ENCODE measurements around the gene FAM210B. TPM values are rescaled to one million over a fixed set of nuclear protein-coding genes. Genes with fewer than 3 reads are reported as not detected.
A peak's percentile ranks its signal among the peaks of the same experiment; 100 is the strongest.
"Not testable (repeated sequence)": the region's sequence is repeated elsewhere in the genome, so short reads cannot be mapped to it uniquely, and the experiment has no call there.

FAM210B gene
- total RNA-seq, 4 donors from 2014 or later, result 15.3 to 30.7 (median 25.5) TPM

DNA sequence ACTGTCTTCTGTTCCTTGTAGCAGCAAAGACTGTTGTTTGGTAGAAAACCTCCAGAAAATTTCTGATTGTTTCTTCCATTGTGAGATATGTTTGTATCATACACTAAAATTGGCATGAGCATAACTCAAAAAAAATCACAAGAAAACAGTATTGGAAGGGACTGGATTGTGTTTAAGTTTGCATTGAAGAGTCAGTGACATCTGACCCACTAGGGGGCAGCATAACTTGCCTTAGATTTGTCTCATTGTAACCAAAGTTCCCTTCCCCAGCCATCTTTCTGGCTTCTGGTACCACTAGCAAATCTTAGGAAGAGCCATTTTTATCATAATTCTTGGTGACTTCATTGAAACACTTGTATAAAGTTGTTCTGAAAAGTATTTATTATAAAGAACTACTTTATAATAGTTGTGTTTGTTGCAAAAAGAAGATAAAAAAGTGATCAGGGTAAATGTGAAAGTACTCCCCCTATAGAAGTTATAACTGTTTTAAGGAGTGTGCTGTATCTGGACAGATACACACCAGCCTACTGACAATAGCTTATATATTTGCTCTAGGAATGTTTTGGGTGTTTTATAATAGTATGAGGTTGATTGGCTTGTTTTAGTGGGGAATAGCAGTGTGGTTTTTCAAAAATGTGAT is 41.3 kb downstream of the FAM210B start:
- no peaks in the 10 kb centered on the region for H3K27me3 ChIP-seq
- DNase-seq, result peak; percentile 38
- H3K4me1 ChIP-seq, result peaks cover 0 to 7% (median 0%) of the 10 kb centered on the region in 4 donors
- no peak overlapping the region for H3K4me3 ChIP-seq
- peaks cover 0 to 92% (median 28%) of the 10 kb centered on the region in 4 donors for H3K36me3 ChIP-seq
- no peak for TF ChIP-seq POLR2A (IDR thresholded peaks at IDR 0.05)
- TF ChIP-seq, protein P1, sequence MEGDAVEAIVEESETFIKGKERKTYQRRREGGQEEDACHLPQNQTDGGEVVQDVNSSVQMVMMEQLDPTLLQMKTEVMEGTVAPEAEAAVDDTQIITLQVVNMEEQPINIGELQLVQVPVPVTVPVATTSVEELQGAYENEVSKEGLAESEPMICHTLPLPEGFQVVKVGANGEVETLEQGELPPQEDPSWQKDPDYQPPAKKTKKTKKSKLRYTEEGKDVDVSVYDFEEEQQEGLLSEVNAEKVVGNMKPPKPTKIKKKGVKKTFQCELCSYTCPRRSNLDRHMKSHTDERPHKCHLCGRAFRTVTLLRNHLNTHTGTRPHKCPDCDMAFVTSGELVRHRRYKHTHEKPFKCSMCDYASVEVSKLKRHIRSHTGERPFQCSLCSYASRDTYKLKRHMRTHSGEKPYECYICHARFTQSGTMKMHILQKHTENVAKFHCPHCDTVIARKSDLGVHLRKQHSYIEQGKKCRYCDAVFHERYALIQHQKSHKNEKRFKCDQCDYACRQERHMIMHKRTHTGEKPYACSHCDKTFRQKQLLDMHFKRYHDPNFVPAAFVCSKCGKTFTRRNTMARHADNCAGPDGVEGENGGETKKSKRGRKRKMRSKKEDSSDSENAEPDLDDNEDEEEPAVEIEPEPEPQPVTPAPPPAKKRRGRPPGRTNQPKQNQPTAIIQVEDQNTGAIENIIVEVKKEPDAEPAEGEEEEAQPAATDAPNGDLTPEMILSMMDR (IDR thresholded peaks at IDR 0.05), result peak; percentile 59 to 84 (median 74)
- no peak overlapping the region for H3K27ac ChIP-seq
- H3K9me3 ChIP-seq, result no peaks in the 10 kb centered on the region
- in situ Hi-C loops (cut with MboI; ENCODE audit: low pct_ligation_motif_present in 1 of 4, low pct_unique_long_range_greater_than_20kb in 1 of 4, low sequenced_read_pairs in 3 of 4) (loop anchor here in 1 of 4 donors (10.0 kb wide), 1 partner anchor 65 kb away; the partner anchor contains the start of gene RTF2), intact Hi-C loops (cut with DNase I; ENCODE audit: low total_unique reads) (no loop called here)

DNA sequence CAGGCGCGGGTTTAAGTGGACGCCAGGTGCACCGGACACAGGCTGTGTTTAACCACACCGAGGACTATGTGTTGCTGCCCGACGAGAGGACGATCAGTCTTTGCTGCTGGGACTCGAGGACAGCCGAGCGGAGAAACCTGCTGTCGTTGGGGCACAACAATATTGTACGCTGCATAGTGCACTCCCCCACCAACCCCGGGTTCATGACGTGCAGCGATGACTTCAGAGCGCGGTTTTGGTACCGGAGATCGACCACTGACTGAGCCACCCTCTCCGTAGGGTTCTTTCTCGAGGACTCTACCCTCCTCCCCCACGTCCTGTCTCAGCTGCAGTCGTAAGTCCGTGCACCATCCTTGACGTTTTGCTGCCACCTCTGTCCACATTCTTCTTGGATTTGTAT is 44.7 kb downstream of the FAM210B start:
- no peak for TF ChIP-seq EP300 (IDR thresholded peaks at IDR 0.05; ENCODE audit: low read depth)
- TF ChIP-seq POLR2AphosphoS5 (IDR thresholded peaks at IDR 0.05), result no peak
- TF ChIP-seq, protein P1 (IDR thresholded peaks at IDR 0.05), result no peak
- TF ChIP-seq POLR2A (IDR thresholded peaks at IDR 0.05), result no peak
- peaks cover 0 to 88% (median 29%) of the 10 kb centered on the region in 4 donors for H3K36me3 ChIP-seq
- in situ Hi-C loops (cut with MboI; ENCODE audit: low pct_ligation_motif_present in 1 of 4, low pct_unique_long_range_greater_than_20kb in 1 of 4, low sequenced_read_pairs in 3 of 4) (loop anchor here in 1 of 4 donors (10.0 kb wide), 1 partner anchor 61 kb away; the partner anchor contains the start of gene RTF2), intact Hi-C loops (cut with DNase I; ENCODE audit: low total_unique reads) (no loop called here)
- DNase-seq, result no peak
- H3K4me1 ChIP-seq, result peaks cover 0 to 7% (median 0%) of the 10 kb centered on the region in 4 donors
- no peaks in the 10 kb centered on the region for H3K27me3 ChIP-seq
- WGBS, 2 donors (ENCODE audit: low coverage in 1 of 2), result 91 to 95% methylated on average over 9 to 26 of the region's 26 CpGs
- no peak overlapping the region for H3K4me3 ChIP-seq
- H3K9me3 ChIP-seq, result no peaks in the 10 kb centered on the region
- no peak overlapping the region for H3K27ac ChIP-seq

DNA sequence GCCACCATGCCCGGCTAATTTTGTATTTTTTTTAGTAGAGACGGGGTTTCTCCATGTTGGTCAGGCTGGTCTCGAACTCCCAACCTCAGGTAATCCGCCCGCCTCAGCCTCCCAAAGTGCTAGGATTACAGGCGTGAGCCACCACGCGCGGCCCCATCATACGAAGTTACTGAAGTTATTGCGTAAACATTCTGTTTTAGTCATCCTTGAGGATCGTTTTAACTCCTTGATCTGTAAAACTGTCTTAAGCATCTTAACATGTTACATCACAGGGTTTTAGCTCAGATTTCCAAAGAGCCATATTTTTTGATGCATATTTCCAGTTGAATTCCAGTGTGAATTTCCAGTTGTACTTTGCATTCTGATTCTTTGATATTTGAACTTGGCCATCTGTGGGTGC is 46.6 kb downstream of the FAM210B start:
- not testable (repeated sequence) for H3K27ac ChIP-seq, DNase-seq, H3K27me3 ChIP-seq, H3K4me3 ChIP-seq, H3K4me1 ChIP-seq, H3K9me3 ChIP-seq
- H3K36me3 ChIP-seq, result peaks cover 0 to 72% (median 23%) of the 10 kb centered on the region in 4 donors
- WGBS, 2 donors (ENCODE audit: low coverage in 1 of 2), result 91 to 95% methylated on average over 12 of the region's 12 CpGs
- in situ Hi-C loops (cut with MboI; ENCODE audit: low pct_ligation_motif_present in 1 of 4, low pct_unique_long_range_greater_than_20kb in 1 of 4, low sequenced_read_pairs in 3 of 4), result loop anchor here in 1 of 4 donors (10.0 kb wide), 1 partner anchor 59 kb away; the partner anchor contains the start of gene RTF2
- intact Hi-C loops (cut with DNase I; ENCODE audit: low total_unique reads), result loop anchor here (5.0 kb wide), 1 partner anchor 172 kb away; no protein-coding TSS in a partner anchor

DNA sequence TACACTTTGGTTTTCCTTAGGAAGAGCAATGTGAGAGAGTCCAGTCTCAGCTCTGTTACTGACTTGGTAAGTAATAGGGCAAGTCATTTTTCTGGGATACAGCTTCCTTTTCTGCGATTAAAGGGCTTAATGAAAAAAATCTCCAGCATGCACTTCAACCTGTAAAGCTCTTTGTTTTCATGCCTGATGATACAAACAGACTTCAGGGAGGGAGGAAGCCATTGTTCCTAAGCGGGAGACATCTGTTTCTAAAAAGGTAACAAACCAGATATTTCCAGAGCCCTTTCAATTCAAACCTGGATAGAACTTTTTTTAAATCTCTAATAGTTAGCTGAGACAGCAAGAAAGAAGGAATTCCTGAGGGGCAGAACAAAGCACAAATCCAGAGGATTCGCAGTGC is 48.1 kb downstream of the FAM210B start:
- intact Hi-C loops (cut with DNase I; ENCODE audit: low total_unique reads), result loop anchor here (5.0 kb wide), 1 partner anchor 170 kb away; no protein-coding TSS in a partner anchor
- no peak overlapping the region for H3K4me3 ChIP-seq
- H3K4me1 ChIP-seq, result peaks cover 0 to 12% (median 0%) of the 10 kb centered on the region in 4 donors
- TF ChIP-seq EP300 (IDR thresholded peaks at IDR 0.05; ENCODE audit: low read depth) (no peak), POLR2A (IDR thresholded peaks at IDR 0.05) (no peak), POLR2AphosphoS5 (IDR thresholded peaks at IDR 0.05) (no peak)
- no peaks in the 10 kb centered on the region for H3K9me3 ChIP-seq
- peaks cover 0 to 60% (median 18%) of the 10 kb centered on the region in 4 donors for H3K36me3 ChIP-seq
- DNase-seq, result no peak
- no peak overlapping the region for H3K27ac ChIP-seq
- WGBS, 2 donors (ENCODE audit: low coverage in 1 of 2), result 87 to 93% methylated on average over 2 to 3 of the region's 3 CpGs
- in situ Hi-C loops (cut with MboI; ENCODE audit: low pct_ligation_motif_present in 1 of 4, low pct_unique_long_range_greater_than_20kb in 1 of 4, low sequenced_read_pairs in 3 of 4), result loop anchor here in 1 of 4 donors (10.0 kb wide), 1 partner anchor 58 kb away; the partner anchor contains the start of gene RTF2
- H3K27me3 ChIP-seq, result no peaks in the 10 kb centered on the region

DNA sequence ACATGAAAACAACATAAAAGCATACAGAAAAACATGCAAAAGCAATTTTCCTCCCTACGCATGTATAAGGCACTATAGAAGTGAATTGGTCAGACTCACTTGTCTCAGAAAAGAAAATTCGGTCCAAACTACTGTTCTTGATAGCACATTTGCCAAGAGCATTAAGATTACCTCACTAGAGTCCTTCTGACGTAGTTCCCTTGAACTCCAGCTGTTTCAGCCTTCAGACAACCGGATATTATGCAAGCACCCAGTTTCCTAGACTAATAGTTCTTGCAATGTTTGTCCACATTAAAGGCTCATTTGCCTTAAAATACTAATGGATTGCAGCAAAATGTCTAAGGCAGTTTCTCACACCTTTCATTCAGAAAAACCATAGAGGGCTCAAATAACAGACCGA is 50.7 kb downstream of the FAM210B start:
- Histone ChIP-seq H3K27ac (peak overlapping the region in 2 of 4 donors; percentile 33 to 41), H3K27me3 (no peaks in the 10 kb centered on the region), H3K4me1 (peaks cover 0 to 12% (median 0%) of the 10 kb centered on the region in 4 donors), H3K9me3 (no peaks in the 10 kb centered on the region), H3K4me3 (no peak overlapping the region), H3K36me3 (peaks cover 0 to 34% (median 15%) of the 10 kb centered on the region in 4 donors)
- DNase-seq, result no peak
- TF ChIP-seq, protein P1 (IDR thresholded peaks at IDR 0.05), result no peak
- TF ChIP-seq POLR2AphosphoS5 (IDR thresholded peaks at IDR 0.05) (no peak), EP300 (IDR thresholded peaks at IDR 0.05; ENCODE audit: low read depth) (no peak), POLR2A (IDR thresholded peaks at IDR 0.05) (no peak)
- WGBS, 2 donors (ENCODE audit: low coverage in 1 of 2), result 72 to 83% methylated on average over 5 of the region's 5 CpGs
- intact Hi-C loops (cut with DNase I; ENCODE audit: low total_unique reads), result loop anchor here (5.0 kb wide), 1 partner anchor 168 kb away; no protein-coding TSS in a partner anchor
- in situ Hi-C loops (cut with MboI; ENCODE audit: low pct_ligation_motif_present in 1 of 4, low pct_unique_long_range_greater_than_20kb in 1 of 4, low sequenced_read_pairs in 3 of 4), result loop anchor here in 1 of 4 donors (10.0 kb wide), 1 partner anchor 55 kb away; the partner anchor contains the start of gene RTF2

Data from transverse colon (tissue), 4 donors.